ENCODE measurements around the gene TMEM270.

TMEM270 gene

GRCh38 chr7:73907554-73908122 lies 46.7 kb downstream of the TMEM270 start:
- no peak for DNase-seq (ENCODE audit: low read depth)

GRCh38 chr7:73908123-73908611 lies 47.2 kb downstream of the TMEM270 start:
- DNase-seq (ENCODE audit: low read depth), result no peak

- DNase-seq (ENCODE audit: low read depth), result no peak
Measured at GRCh38 chr7:73909051-73909941, 48.3 kb downstream of the TMEM270 start.

- DNase-seq (ENCODE audit: low read depth), result no peak
Measured at GRCh38 chr7:73909996-73910395, 49.0 kb downstream of the TMEM270 start.

GRCh38 chr7:73912223-73912622 lies 51.3 kb downstream of the TMEM270 start:
- DNase-seq (ENCODE audit: low read depth), result no peak
